GM23248 (cell line): ENCODE data around the gene CCL20.

ENCODE experiments used
- EZH2 ChIP-seq: fragments of 200-600 bp; sonication (generic); IDR thresholded peaks from 2 replicates; pipeline ENCODE4 v1.6.1; 2018; ENCODE audit warnings: antibody characterized with exemption, mild to moderate bottlenecking; ENCODE audit not compliant: insufficient read depth, poor library complexity, severe bottlenecking
- EZH2phosphoT487 ChIP-seq: fragments of 200-600 bp; sonication (generic); IDR thresholded peaks from 2 replicates; pipeline ENCODE4 v1.6.1; 2018; ENCODE audit warnings: antibody characterized with exemption, moderate library complexity, mild to moderate bottlenecking, low read depth; ENCODE audit not compliant: insufficient read depth

- no peak for TF ChIP-seq EZH2
- TF ChIP-seq EZH2phosphoT487: no peak
These were observed 47.4 kb downstream of the CCL20 start for GRCh38 chr2:227861011-227861410.
